GM19025 (cell line): ENCODE results near the gene CDC42SE1.

ENCODE experiments used
- ATAC-seq: cut with Tn5 transposase; IDR thresholded peaks from one replicate; pipeline ENCODE4 v1.9.1; 2021; ENCODE audit warnings: mild to moderate bottlenecking, low read depth, moderate library complexity; ENCODE audit not compliant: unreplicated experiment

The CDC42SE1 gene

DNA sequence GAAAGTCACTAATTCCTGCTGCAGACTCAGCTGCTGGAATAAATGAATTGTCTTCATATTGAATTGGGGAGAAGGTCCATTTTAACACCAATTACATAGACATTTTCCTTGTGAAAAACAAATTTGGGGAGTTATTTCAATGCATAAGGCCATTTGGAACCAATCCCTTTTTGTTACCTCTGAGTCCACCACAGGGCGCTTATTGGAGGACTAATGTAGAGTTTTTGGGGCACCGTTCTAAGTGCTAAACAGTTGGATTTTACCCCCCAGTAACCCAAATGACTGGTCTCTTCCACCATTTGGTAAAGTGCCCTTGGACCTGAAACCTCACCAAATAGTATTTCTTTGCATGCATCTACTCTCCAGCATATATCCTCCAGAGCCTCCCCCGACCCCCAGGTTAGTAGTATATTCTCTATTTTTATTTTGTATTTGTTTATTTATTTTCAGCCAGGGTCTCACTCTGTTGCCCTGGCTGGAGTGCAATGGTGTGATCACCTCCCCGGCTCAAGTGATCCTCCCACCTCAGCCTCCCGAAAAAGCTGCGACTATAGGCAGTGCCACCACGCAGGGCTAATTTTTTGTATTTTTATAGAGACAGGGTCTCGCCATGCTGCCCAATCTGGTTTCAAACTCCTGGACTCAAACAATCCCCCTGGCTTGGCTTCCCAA, 49.6 kb downstream of the CDC42SE1 start:
- no peak for ATAC-seq

DNA sequence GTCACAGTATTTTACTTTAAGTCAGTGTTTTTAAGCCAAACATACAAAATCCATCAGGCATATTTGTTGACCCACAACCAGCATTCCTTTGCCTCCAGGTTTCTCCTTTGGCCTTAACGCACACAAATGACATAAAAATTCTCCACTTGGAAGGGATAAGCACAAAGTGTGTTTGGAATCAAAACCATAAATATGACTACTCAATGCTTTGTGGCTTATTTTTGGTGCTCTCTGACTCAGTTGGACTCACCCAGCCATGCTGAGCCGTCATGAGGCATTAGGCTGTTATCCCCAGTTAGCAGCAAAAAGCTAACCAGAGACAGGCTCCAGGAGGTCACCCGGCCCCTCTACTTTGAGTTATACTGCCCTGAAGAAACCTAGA, 50.2 kb downstream of the CDC42SE1 start:
- ATAC-seq: no peak

DNA sequence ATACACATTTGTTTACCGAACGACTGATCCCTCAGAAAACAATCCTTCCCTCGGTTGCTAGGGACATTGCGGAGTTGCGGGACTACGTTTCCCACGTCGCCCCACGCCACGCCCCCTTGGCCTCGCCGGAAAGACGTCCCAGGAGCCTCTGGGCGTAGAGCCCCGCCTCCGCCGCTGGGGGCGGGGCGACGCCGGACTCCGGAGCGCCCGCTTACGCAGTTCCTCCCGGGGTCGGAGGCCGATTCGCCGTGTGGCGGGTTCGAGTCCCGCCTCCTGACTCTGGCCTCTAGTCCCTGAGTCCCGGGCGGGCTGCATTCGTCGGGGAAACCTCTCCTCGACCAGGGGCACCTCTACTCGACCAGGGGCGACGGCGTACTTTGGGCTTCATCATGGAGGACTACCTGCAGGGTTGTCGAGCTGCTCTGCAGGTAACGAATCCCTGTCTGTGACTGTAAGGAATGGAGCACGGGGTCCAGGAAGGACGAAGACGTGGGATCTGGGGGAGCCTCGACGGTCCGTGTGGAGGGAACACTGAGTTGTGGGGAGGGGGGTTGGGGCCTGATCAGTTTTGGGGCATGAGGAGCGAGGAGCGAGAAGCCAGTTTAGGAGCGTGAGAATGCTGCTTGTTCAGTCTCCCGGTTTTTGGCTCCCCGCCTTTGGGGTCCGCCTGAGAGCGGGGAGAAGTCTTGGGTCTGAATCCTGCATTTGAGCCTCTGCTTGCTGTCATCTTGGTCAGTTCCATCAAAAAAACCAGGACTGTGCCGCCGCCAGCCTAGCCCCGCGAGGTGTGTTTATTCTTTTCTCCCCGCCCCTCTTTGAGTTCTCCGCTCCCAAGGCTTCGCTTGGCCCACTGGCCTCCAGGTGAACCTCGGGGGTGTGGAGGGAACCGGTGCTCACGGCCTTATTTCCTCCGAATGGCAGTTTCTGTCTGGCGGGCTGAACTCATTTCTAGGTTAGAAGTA, 50.9 kb downstream of the CDC42SE1 start, which contains the start of gene PRUNE1:
PRUNE1 (plus strand) TSS at position 206 of the 962 bp plus-strand sequence; CDS start at position 390, 184 bp downstream.
- ATAC-seq: peak; percentile 67

DNA sequence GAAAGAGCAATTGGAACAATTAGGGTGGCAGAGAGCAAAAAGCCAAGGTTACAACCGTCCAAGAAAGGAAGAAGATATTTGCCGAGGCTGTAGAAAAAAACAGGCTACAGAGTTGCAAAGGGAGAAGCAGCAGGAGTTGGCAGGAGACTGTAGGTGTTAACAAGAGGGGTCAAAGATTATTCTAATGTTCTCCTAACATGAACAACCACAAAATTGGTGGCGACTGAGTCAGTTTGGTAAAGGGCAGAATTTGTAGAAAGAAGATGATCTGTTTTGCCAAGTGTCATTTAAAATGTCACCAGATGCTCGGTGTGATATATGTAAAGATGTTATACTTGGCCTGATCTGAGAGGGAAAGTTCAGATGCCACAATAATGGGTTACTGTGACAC, 51.6 kb downstream of the CDC42SE1 start:
- no peak for ATAC-seq

DNA sequence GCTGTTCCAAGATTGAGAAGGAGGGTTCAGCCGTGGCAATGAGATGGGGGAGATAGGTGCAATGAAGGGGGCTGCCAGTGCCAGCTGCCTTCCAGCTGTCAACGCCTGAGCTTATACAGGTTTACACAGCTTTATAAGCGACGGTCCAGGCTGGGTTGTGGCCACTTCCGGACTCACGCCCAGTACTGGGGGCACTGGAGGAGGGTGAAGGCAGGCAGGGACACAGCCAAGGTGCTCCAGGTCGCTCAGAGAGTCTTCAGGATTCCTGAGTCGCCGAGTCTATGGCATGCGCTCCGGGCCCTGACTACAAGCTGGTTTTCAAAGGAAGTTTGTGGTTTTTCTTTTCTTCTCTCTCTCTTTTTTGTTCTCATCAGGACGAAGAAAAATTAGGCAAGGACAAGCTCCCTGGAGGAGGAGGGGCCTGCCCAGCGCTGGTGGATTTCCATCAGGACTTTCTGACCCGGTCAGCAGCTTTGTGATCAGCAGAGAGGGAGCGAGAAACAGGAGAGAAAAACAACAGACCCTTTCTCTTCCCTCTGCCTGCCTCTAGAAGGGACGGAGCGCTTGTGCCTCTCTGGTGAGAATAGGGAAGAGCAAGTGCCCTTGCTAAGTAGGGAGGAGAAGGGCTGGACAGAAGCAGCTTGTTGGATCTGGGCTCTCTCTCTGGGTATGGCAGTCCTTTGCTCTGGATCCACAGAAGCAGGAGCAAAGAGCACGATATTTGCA, 52.9 kb downstream of the CDC42SE1 start, which contains the start of gene MINDY1:
MINDY1 (minus strand) TSS at position 576 of the 726 bp plus-strand sequence. CDS start 4,285 bp downstream, outside the sequence.
- ATAC-seq: no peak

DNA sequence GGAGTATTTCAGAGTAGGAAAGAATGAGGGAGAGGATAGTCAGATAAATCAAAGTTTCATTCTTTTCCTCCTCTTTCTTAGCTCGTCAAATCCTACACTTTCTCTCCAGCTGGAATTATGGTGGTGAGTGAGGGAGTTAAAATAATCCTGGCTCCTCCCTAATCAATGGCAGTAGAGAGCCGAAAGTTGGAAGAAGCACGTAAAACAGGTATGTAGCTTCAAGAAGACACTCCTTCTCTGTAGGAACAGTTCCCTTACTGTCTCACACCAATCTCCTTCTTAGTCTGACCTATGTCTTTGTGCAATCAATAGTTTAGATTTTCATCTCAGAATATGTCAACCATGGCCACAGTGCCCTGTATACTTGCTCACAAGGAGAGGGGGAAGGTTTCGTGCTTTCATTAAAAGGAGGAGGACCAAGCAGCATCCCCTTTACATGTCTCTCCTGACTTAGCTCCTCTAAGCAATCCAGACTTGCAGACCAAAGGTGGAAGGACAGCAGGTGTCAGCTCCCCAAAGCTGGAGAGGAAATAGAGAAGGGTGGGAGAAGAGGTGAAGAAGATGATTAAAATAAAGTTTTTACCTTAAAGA, 53.6 kb downstream of the CDC42SE1 start:
- ATAC-seq: no peak

DNA sequence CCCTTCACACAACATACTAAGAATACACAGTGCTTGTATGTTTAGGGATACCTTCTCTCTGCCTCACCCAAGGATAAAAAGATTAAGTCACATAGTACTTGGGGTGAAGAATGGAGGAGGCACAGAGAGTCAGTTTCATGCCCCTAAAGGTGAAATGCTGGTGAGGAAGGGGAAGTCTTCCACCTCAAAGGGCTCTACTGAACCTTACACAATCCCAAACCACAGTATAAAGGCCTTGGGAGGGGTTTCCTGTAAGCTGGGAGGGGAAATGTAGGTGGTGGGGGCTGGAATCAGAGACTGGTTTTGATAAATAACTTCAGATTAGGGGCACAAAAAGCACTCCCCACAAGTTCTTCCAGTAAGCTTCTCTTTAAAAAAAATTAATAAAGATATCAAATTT, 56.2 kb downstream of the CDC42SE1 start:
- ATAC-seq: no peak

DNA sequence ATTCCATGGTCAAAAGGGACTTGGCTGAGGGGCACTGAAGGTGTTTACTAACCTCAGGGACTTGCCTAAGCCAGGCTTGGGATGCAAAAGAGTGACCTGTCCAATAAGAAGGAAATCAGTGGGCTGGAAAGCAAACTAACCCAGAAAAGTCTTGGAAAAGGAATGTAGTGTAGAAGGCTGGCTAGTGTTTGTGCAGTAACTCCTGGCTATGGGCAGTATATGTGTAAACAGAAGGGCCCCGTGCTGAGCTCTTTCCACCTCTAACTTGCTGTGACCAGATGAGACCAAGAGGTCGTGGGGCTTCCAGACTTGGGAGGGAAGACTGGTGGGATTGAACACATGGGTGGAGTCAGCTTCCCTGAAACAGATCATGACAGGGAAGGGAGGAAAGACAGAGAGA, 56.8 kb downstream of the CDC42SE1 start:
- no peak for ATAC-seq

DNA sequence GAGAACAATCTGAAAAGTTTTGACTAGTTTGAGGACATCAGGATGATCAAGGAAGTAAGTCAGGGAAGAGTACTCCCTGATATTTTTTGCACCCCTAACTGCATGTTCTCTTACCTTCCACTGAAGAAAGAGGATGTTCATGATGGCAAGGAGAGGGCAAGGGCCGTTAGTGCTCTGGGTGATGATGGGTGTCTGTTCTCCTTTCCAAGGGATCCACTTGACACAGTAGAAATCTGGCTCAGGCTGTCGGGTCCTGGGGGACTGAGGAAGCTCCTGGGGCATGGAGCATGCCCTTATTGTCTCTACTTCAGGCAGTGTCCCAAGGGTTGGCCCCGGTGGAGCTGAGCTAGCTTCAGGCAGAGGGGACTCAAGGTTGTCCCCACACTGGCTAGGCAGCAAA, 57.4 kb downstream of the CDC42SE1 start:
- ATAC-seq: no peak

DNA sequence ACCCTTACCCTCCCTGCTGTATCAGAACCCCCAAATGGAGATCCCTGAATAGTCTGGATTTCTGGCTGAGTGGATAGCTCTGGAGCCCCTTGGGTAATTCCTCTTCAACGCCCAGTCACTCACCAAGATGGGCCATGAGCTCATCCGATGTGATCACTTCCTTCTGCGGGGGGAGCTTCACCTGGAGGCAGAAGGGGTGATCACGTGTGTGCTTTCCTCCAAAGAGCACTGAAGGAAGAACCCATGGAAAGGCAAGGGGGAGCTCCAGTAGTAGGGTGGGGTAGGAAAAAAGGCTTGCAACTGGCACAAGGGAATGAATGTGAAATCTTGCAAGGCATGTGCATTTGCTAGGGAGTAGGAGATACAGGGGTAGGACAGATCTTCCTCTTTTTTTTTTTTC, 57.8 kb downstream of the CDC42SE1 start:
- no peak for ATAC-seq
